GM18498 (cell line): ENCODE results near the gene DNAJB13.
"Not testable (repeated sequence)": the region's sequence is repeated elsewhere in the genome, so short reads cannot be mapped to it uniquely, and the experiment has no call there.

ENCODE experiments used
- ATAC-seq: cut with Tn5 transposase; IDR thresholded peaks from one replicate; pipeline ENCODE4 v1.9.1; 2021; ENCODE audit warnings: mild to moderate bottlenecking, moderate library complexity; ENCODE audit not compliant: unreplicated experiment

Gene DNAJB13

DNA sequence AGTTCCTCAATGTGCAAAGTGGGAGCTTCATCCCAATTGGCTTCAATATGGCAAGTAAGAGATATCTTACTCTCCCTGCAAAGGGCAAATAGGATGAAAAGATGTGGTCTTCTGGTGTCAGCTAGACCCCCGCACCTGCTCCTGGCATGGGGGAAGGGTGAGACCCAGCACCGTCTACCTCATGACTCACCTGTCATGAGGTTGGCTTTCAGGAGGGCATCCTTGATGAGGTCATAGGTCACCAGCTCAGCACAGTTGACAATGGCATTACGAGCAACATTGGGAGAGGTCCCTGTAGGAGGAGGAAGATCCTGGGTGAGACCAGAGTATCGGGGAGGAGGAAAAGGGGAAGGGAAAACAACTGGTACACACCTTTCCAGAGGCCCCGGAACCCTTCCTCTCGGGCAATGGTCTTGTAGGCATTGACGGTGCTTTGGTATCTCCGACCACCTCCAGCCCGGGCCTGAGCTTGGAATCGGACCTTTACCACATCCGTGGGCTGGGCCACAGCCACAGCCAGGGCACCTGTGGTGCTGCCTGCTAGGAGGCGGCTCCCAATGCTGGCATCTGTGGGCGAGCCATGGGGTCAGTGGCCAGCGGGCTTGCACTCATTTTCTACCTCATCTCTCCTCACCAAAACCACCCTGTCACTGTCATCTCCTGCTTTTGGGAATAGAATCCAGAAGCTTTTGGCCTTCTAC lies 25.8 kb downstream of the DNAJB13 start:
- ATAC-seq: no peak

GRCh38 chr11:73977856-73978519 lies 27.2 kb downstream of the DNAJB13 start:
- no peak for ATAC-seq

DNA sequence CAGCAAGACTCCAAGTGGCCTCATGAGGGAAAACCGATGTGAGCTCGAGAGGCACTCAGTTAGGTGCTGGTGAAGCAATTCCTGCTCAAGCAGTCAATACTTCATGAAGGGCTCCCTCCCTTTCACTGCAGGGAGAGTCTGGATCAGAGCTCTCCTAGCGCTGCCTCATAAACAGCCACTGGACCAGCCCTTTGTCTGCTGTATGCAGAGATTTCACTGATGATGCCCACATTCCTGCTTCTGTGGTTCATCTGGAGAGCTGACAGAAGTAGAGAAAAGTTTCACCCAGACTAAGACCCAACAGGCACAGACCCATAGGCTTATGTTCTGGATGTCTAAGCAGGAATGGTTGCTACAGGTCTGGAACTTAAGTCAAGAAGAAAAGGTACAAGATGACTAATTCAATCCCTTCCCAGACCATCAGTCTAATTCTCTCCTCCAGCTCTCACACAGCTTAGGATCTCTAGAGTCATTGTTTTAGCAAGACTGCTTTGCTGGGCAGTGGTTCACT lies 27.8 kb downstream of the DNAJB13 start:
- no peak for ATAC-seq

- ATAC-seq: peak; percentile 49
Observed at GRCh38 chr11:73980001-73980961, 29.5 kb downstream of the DNAJB13 start.

DNA sequence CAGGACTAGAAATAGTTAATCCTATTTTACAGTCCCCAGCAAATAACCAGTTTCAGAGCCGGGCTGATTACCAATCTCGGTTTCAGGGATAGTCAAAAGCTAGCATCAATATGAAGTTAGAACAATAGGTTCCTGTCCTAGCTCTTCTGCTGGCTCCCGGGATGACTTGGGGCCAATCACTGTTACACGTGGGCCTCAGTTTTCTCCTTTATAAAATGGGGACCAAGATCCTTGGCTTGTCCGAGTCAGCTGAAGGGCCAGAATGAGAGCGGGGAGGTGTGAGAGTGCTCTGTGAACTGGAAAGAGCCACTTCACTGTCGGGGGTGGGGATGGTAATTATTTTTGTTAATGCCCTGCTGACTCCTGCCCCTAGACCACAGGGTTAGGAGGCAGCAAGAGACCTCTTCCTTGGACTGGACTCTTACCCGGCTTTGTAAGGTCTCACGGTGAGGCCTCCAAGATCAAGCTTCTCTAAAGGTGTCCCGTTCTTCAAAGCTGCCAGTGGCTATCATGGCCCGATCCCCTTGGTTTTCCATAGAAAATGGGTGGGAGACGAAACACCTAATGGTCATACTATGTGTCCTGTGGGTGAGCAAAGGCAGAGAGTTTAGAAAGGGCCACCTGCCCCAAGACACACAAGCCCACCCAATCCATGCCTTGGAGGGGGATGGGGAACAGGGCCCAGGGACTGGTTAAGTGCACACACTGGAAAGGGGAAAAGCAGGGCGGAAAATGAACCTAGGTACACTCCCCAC lies 30.4 kb downstream of the DNAJB13 start:
- no peak for ATAC-seq

DNA sequence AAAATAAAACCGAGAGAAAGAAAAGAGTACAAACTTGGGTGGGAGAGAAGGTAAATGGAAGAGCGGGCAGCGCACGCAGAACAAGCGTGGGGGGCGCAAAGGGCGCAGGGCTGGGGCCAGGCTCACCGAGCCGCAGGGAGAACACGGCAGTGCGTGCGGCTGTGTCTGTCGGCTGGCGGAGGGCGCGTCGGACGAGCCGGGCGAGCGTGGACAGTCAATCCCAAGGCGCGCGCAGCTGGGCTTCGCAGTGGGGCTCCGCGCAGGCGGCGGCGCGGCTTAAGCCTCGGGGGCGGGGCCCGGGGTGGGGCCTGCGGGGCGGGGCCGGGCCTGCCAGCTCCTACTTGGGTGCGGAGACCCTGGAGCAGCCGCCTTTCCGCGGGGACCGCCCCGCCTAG lies 31.8 kb downstream of the DNAJB13 start, which contains the start of gene UCP2:
Gene UCP2, minus strand, starts transcription at position 249 of the 395 bp plus-strand sequence. CDS start 4,465 bp downstream, outside the sequence.
- peak; percentile 55 for ATAC-seq

DNA sequence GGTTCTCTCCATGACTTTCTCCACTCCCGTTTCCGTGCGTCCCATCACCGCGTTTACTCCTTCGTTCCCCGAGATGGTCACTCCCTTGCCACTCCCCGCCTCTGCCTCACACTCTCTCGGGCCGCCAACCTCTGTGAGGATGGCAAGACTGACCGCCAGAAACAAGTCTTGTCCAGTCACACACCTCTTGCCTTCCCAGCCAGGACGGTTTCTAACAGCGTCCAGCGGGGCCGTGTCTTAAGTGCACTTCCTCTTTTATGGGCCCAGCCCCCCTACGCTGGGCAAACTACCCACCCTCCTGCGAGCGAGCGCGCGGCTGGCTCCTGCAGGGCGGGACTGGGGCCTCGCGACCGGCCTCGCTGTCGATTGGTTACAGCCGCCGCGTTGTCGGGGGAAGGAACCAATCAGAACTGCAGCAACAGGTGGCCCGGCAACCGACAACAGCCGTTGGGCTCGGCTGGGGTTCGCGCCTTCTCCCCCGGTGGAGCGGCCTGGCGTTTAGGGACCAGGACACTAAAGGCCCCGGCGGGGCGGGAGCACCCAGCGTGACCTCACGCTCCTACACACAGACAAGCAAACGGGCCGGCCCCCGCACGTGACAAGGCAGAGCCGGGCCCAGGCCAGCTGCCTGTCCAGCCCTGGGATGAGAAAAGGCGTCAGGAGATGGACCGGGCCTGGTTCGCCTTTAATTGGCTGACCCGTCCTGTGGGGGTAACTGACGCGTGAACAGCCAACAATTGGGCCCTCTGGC lies 32.3 kb downstream of the DNAJB13 start:
- ATAC-seq: peak; percentile 80

DNA sequence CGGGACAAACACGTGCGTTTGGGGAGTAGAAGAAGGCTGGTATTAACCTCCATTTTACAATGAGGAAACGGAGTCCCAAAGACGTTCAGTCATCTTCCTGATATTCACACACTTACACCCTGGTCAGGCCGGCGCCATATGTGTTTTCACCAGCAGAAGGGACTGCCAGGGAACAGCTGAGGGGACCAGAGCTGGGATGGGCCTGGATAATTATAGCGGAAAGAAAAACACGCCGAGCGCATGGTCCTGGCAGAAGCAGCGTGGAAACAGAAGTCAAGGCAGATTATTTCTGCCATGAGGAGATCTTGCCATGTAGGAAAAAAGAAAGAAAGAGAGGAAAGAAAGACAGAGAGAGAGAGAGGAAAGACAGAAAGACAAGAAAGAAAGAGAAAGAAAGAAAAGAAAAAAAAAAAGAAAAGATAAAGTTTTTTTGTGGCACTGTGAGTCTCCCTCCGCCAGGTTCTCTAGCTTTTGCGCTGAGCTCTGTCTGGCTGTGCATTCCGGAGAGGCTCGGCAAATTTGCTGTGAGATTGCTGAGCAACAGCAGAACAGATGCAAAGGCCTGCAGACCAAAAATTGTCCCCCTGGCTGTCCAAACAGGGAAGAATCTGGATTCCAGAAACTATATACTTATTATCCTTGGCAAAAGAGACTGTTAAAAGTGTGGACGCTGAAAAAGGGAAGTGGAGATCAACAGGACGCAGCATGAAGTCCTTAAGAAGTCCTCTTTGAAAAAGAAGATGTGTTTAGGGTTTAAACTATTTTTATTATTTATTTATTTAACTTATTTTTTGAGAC lies 33.1 kb downstream of the DNAJB13 start:
- no peak for ATAC-seq

- not testable (repeated sequence) for ATAC-seq
Observed at GRCh38 chr11:73985661-73986060, 34.8 kb downstream of the DNAJB13 start.

- ATAC-seq: no peak
Observed at GRCh38 chr11:73988227-73988626, 37.4 kb downstream of the DNAJB13 start.

DNA sequence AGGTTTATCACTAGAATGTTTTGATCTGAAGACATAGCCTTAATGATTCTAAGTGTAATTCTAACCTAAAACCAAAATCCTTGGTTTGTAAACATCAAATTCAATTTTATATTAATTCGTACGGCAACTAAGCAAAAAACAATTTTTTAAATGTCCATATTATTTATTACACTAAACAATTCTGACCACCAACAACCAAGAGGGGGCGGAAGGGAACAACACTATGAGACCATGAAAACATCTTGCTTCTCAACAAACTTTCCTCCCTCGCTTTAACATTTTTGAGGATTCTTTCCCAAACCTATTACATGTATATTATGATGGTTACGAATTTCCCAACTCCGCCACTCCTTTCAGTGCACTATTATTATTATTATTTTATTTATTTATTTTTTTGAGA lies 38.3 kb downstream of the DNAJB13 start:
- ATAC-seq: no peak

DNA sequence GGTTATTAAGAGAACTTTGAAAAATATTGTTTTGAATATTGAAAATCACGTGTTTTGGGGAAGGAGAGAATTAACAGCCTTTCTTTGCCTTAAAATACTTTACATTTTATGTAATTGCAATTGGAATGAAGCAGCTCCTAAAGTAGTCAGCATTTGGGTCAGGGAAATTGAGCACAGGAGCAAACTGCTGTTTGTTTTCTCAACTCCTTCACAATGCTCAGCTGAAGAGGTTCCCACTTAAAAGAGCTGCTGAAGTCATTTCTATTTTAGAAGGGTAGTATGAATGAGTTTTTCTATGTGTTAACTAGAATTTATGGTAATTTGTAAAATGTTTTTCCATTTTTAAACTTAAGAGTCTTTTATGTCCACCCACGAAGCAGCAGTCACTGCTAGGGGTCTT lies 39.9 kb downstream of the DNAJB13 start:
- no peak for ATAC-seq

- ATAC-seq: no peak
Observed at GRCh38 chr11:73991471-73992006, 40.7 kb downstream of the DNAJB13 start.

DNA sequence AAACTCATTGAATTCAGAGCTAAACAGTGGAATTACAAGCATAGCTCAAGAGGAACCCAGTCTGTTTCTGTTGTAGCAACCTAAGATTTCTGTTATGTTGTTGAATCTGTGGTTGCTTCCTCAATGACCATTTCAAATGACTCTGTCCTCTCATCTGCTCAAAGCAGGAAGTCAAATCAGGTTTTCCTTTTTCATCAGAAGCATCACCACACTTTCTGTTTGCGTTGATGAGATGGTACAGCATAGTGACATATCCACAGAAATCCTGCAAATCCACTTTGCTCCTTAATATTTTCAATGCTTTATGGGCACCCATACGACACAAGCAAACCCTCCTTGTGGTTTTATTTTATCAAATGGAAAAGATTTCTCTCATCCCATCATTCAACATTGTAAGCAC lies 44.4 kb downstream of the DNAJB13 start:
- ATAC-seq: peak; percentile 50

DNA sequence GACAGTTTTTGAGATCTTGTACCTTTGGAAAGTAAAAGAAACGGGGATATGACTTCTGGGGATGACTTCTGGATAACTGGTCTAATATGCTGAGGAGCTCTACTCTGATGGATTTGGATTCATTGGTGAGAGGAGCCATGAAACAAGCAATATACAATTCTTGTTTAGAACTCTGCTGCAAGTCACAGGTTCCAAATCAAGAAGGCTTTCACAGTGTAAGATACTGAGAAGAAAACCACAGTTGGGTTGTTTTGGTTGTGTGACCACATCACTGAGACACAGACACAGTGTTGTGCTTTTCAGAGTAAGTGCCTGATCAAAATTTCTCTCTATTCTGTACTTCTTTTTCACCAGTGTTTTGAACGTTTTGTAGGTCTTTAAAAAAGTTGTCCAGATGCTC lies 44.9 kb downstream of the DNAJB13 start:
- peak; percentile 68 for ATAC-seq

- ATAC-seq: peak; percentile 14
Observed at GRCh38 chr11:73996161-73996747, 45.4 kb downstream of the DNAJB13 start.

DNA sequence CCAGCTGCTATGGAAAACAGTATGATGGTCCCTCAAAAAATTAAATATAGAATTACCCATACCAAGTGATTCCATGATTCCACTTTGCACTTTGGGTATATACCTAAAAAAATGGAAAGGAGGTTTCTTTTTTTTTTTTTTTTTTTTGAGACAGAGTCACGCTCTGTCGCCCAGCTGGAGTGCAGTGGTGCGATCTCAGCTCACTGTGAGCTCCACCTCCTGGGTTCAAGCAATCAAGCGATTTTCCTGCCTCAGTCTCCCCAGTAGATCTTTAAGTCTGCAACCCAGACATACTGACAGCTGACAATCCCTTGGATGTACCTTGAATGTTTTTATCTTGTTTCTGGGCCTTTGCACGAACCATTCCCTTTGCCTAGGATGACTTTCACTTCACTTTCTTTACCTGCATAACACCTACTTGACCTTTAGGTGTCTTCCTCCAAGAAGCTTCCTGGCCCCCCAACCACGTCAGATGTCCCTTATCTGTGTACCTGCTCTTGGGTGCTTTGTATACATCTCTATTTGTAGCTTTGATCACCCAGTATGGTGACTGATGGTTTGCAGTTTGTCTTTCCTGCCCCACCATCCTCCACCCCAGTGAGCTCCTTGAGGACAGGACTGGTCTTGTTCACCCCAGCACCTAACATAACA lies 46.4 kb downstream of the DNAJB13 start:
- no peak for ATAC-seq
